ENCODE results near the gene CD58.

Gene CD58

GRCh38 chr1:116498789-116499628 is 71.8 kb downstream of the CD58 start:
- ATAC-seq (replicated peaks) = peak; percentile 48 to 53
- no peaks in the 10 kb centered on the region for H3K27me3 Mint-ChIP-seq
- H3K27ac Mint-ChIP-seq = no peak overlapping the region
- DNase-seq = no peak
- H3K4me3 Mint-ChIP-seq = no peak overlapping the region
- no peaks in the 10 kb centered on the region for H3K9me3 Mint-ChIP-seq
- peaks cover 52 to 66% of the 10 kb centered on the region in 2 donors for H3K36me3 Mint-ChIP-seq
- peaks cover 24 to 32% of the 10 kb centered on the region in 2 donors for H3K4me1 Mint-ChIP-seq

- Mint-ChIP-seq H3K27ac (no peak overlapping the region), H3K27me3 (no peaks in the 10 kb centered on the region), H3K4me1 (peaks cover 13 to 25% of the 10 kb centered on the region in 2 donors), H3K36me3 (peaks cover 49 to 69% of the 10 kb centered on the region in 2 donors), H3K4me3 (no peak overlapping the region), H3K9me3 (no peaks in the 10 kb centered on the region)
- DNase-seq (no peak), ATAC-seq (replicated peaks) (peak; percentile 25 to 34)
These were observed 73.2 kb downstream of the CD58 start for GRCh38 chr1:116497656-116498055.

GRCh38 chr1:116496898-116497297 is 73.9 kb downstream of the CD58 start:
- no peak for ATAC-seq (replicated peaks)
- peak overlapping the region; percentile 14 for H3K27ac Mint-ChIP-seq

GRCh38 chr1:116496380-116496779 is 74.4 kb downstream of the CD58 start:
- Mint-ChIP-seq H3K4me1 (peaks cover 15 to 27% of the 10 kb centered on the region in 2 donors), H3K4me3 (no peak overlapping the region), H3K27me3 (no peaks in the 10 kb centered on the region), H3K9me3 (no peaks in the 10 kb centered on the region), H3K36me3 (peaks cover 45 to 64% of the 10 kb centered on the region in 2 donors), H3K27ac (no peak overlapping the region)
- DNase-seq (no peak), ATAC-seq (replicated peaks) (no peak)

More at GRCh38 chr1:116496898-116497297, 73.9 kb downstream of the CD58 start:
- H3K4me1 Mint-ChIP-seq = peaks cover 15 to 27% of the 10 kb centered on the region in 2 donors
- DNase-seq = no peak
- H3K4me3 Mint-ChIP-seq = no peak overlapping the region
- H3K36me3 Mint-ChIP-seq = peaks cover 46 to 66% of the 10 kb centered on the region in 2 donors
- H3K9me3 Mint-ChIP-seq = no peaks in the 10 kb centered on the region
- H3K27me3 Mint-ChIP-seq = no peaks in the 10 kb centered on the region

GRCh38 chr1:116495535-116495934 is 75.3 kb downstream of the CD58 start:
- H3K4me3 Mint-ChIP-seq = no peak overlapping the region
- H3K36me3 Mint-ChIP-seq = peaks cover 37 to 56% of the 10 kb centered on the region in 2 donors
- no peak for DNase-seq
- no peaks in the 10 kb centered on the region for H3K27me3 Mint-ChIP-seq
- no peak for ATAC-seq (replicated peaks)
- no peaks in the 10 kb centered on the region for H3K9me3 Mint-ChIP-seq
- H3K27ac Mint-ChIP-seq = no peak overlapping the region
- peaks cover 18 to 27% of the 10 kb centered on the region in 2 donors for H3K4me1 Mint-ChIP-seq

GRCh38 chr1:116494745-116495144 is 76.1 kb downstream of the CD58 start:
- no peaks in the 10 kb centered on the region for H3K9me3 Mint-ChIP-seq
- no peak overlapping the region for H3K27ac Mint-ChIP-seq
- ATAC-seq (replicated peaks) = no peak
- H3K4me1 Mint-ChIP-seq = peaks cover 19 to 27% of the 10 kb centered on the region in 2 donors
- no peaks in the 10 kb centered on the region for H3K27me3 Mint-ChIP-seq
- no peak overlapping the region for H3K4me3 Mint-ChIP-seq
- H3K36me3 Mint-ChIP-seq = peaks cover 31 to 49% of the 10 kb centered on the region in 2 donors
- no peak for DNase-seq

GRCh38 chr1:116494353-116494692 is 76.5 kb downstream of the CD58 start:
- DNase-seq = no peak
- Mint-ChIP-seq H3K27me3 (no peaks in the 10 kb centered on the region), H3K4me1 (peaks cover 20 to 30% of the 10 kb centered on the region in 2 donors), H3K27ac (no peak overlapping the region), H3K9me3 (no peaks in the 10 kb centered on the region), H3K36me3 (peaks cover 31 to 49% of the 10 kb centered on the region in 2 donors), H3K4me3 (no peak overlapping the region)
- ATAC-seq (replicated peaks) = no peak

- Mint-ChIP-seq H3K9me3 (no peaks in the 10 kb centered on the region), H3K27ac (peak overlapping the region; percentile 76), H3K36me3 (peaks cover 27 to 44% of the 10 kb centered on the region in 2 donors), H3K4me3 (no peak overlapping the region), H3K4me1 (peaks cover 21 to 32% of the 10 kb centered on the region in 2 donors), H3K27me3 (no peaks in the 10 kb centered on the region)
- ATAC-seq (replicated peaks) (no peak), DNase-seq (no peak)
These were observed 77.1 kb downstream of the CD58 start for GRCh38 chr1:116493484-116494352.

GRCh38 chr1:116493036-116493435 is 77.8 kb downstream of the CD58 start:
- Mint-ChIP-seq H3K27ac (peak overlapping the region; percentile 53), H3K9me3 (no peaks in the 10 kb centered on the region), H3K36me3 (peaks cover 25 to 44% of the 10 kb centered on the region in 2 donors), H3K4me3 (no peak overlapping the region), H3K27me3 (no peaks in the 10 kb centered on the region), H3K4me1 (peaks cover 20 to 30% of the 10 kb centered on the region in 2 donors)
- ATAC-seq (replicated peaks) = no peak
- DNase-seq = no peak

- H3K27ac Mint-ChIP-seq = no peak overlapping the region
- ATAC-seq (replicated peaks) (no peak), DNase-seq (no peak)
- H3K9me3 Mint-ChIP-seq = no peaks in the 10 kb centered on the region
- peaks cover 23 to 46% of the 10 kb centered on the region in 2 donors for H3K36me3 Mint-ChIP-seq
- no peak overlapping the region for H3K4me3 Mint-ChIP-seq
- H3K27me3 Mint-ChIP-seq = no peaks in the 10 kb centered on the region
- H3K4me1 Mint-ChIP-seq = peaks cover 21 to 26% of the 10 kb centered on the region in 2 donors
These were observed 78.4 kb downstream of the CD58 start for GRCh38 chr1:116492358-116492811.

GRCh38 chr1:116491700-116492357 is 79.0 kb downstream of the CD58 start:
- H3K36me3 Mint-ChIP-seq = peaks cover 21 to 40% of the 10 kb centered on the region in 2 donors
- H3K27ac Mint-ChIP-seq = no peak overlapping the region
- H3K4me3 Mint-ChIP-seq = no peak overlapping the region
- ATAC-seq (replicated peaks) (no peak), DNase-seq (no peak)
- H3K27me3 Mint-ChIP-seq = no peaks in the 10 kb centered on the region
- peaks cover 21 to 26% of the 10 kb centered on the region in 2 donors for H3K4me1 Mint-ChIP-seq
- H3K9me3 Mint-ChIP-seq = no peaks in the 10 kb centered on the region

- no peak overlapping the region for H3K4me3 Mint-ChIP-seq
- no peaks in the 10 kb centered on the region for H3K9me3 Mint-ChIP-seq
- ATAC-seq (replicated peaks) (no peak), DNase-seq (no peak)
- no peak overlapping the region for H3K27ac Mint-ChIP-seq
- H3K36me3 Mint-ChIP-seq = peaks cover 18 to 36% of the 10 kb centered on the region in 2 donors
- H3K27me3 Mint-ChIP-seq = no peaks in the 10 kb centered on the region
- H3K4me1 Mint-ChIP-seq = peaks cover 21 to 26% of the 10 kb centered on the region in 2 donors
These were observed 80.2 kb downstream of the CD58 start for GRCh38 chr1:116490588-116490987.

GRCh38 chr1:116489231-116489697 is 81.6 kb downstream of the CD58 start:
- Mint-ChIP-seq H3K36me3 (peaks cover 12 to 25% of the 10 kb centered on the region in 2 donors), H3K27me3 (no peaks in the 10 kb centered on the region), H3K4me1 (peaks cover 24 to 26% of the 10 kb centered on the region in 2 donors), H3K27ac (no peak overlapping the region), H3K9me3 (no peaks in the 10 kb centered on the region), H3K4me3 (no peak overlapping the region)
- DNase-seq (no peak), ATAC-seq (replicated peaks) (peak; percentile 61 to 70)

- ATAC-seq (replicated peaks) = no peak
- Mint-ChIP-seq H3K4me3 (no peak overlapping the region), H3K27me3 (no peaks in the 10 kb centered on the region), H3K4me1 (peaks cover 23 to 24% of the 10 kb centered on the region in 2 donors), H3K27ac (peak overlapping the region; percentile 31), H3K9me3 (no peaks in the 10 kb centered on the region), H3K36me3 (peaks cover 8 to 16% of the 10 kb centered on the region in 2 donors)
- DNase-seq = no peak
These were observed 82.8 kb downstream of the CD58 start for GRCh38 chr1:116488071-116488470.

Data from stimulated activated naive B cell treated with anti-CD40 and anti-IgM and Interleukin-4, amounts not matched to agents 10 μg/mL and 1 μg/mL and 100 μg/mL, for 72 hours (primary cell).